Stimulated activated effector memory CD8-positive, alpha-beta T cell treated with anti-CD3 and anti-CD28 coated beads, Interleukin-12 subunit alpha, Interleukin-12 subunit beta, amount 100 ng/mL, for 72 hours (primary cell): ENCODE measurements around the gene R3HDM2.
"Not testable (repeated sequence)": the region's sequence is repeated elsewhere in the genome, so short reads cannot be mapped to it uniquely, and the experiment has no call there.

Experiments
- ATAC-seq: fragments of 150-1000 bp; cut with Tn5 transposase; 2 replicates; pipeline ENCODE4 v1.10.0; 2021
- DNase-seq, 2 donors: peaks; one replicate each; pipeline ENCODE4 v3.0.0; 2021 to 2022; ENCODE audit warnings: low spot score in 2 of 2
- H3K27ac Mint-ChIP-seq: one replicate; pipeline ENCODE4 v1.8.0; 2022; ENCODE audit warnings: mild to moderate bottlenecking, mixed read lengths
- H3K36me3 Mint-ChIP-seq: one replicate; pipeline ENCODE4 v1.8.0; 2022; ENCODE audit warnings: mild to moderate bottlenecking, mixed read lengths
- H3K4me1 Mint-ChIP-seq: one replicate; pipeline ENCODE4 v1.8.0; 2022; ENCODE audit warnings: mixed read lengths
- H3K4me3 Mint-ChIP-seq: one replicate; pipeline ENCODE4 v1.8.0; 2022; ENCODE audit warnings: mild to moderate bottlenecking, mixed read lengths
- H3K9me3 Mint-ChIP-seq: one replicate; pipeline ENCODE4 v1.8.0; 2022; ENCODE audit warnings: mixed read lengths

Gene R3HDM2

GRCh38 chr12:57429473-57430111 is 1.3 kb downstream of the R3HDM2 start:
- H3K4me3 Mint-ChIP-seq, result peak overlapping the region; percentile 87
- ATAC-seq (no peak), DNase-seq (no peak)
- H3K27ac Mint-ChIP-seq, result peak overlapping the region; percentile 99
- no peaks in the 10 kb centered on the region for H3K9me3 Mint-ChIP-seq
- peaks cover 29% of the 10 kb centered on the region for H3K4me1 Mint-ChIP-seq
- peaks cover 39% of the 10 kb centered on the region for H3K36me3 Mint-ChIP-seq

DNA sequence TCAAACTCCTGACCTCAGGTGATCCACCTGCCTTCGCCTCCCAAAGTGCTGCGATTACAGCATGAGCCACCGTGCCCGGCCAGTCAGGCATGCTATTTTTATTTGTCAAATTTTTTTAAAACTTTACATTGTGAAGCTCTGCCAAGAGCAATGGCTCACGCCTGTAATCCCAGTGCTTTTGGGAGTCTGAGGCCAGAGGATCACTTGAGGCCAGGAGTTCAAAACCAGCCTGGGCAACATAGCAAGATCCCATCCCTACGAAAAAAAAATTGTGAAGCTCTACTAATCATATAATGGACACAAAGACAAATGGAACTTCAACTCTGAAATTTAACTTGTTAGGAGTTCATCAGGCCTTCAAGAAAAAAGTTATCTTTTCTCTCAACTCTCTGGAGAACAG is 1.9 kb downstream of the R3HDM2 start:
- Mint-ChIP-seq H3K4me1 (peaks cover 29% of the 10 kb centered on the region), H3K9me3 (no peaks in the 10 kb centered on the region), H3K4me3 (peak overlapping the region; percentile 87), H3K36me3 (peaks cover 45% of the 10 kb centered on the region), H3K27ac (peak overlapping the region; percentile 99)
- no peak for DNase-seq
- ATAC-seq, result no peak

DNA sequence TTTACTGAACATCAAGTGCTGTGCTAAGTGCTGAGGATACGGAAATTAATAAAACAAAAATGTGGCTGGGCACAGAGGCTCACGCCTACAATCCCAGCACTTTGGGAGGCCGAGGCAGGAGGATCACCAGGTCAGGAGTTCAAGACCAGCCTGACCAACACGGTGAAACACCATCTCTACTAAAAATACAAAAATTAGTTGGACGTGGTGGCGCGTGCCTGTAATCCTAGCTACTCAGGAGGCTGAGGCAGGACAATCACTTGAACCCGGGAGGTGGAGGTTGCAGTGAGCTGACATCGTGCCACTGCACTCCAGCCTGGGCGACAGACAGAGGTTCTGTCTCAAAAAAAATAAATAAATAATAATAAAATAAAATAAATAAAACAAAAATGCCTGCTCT is 3.9 kb downstream of the R3HDM2 start:
- H3K27ac Mint-ChIP-seq, ATAC-seq, H3K9me3 Mint-ChIP-seq, H3K4me3 Mint-ChIP-seq, DNase-seq: not testable (repeated sequence)
- Mint-ChIP-seq H3K4me1 (peaks cover 29% of the 10 kb centered on the region), H3K36me3 (peaks cover 66% of the 10 kb centered on the region)

DNA sequence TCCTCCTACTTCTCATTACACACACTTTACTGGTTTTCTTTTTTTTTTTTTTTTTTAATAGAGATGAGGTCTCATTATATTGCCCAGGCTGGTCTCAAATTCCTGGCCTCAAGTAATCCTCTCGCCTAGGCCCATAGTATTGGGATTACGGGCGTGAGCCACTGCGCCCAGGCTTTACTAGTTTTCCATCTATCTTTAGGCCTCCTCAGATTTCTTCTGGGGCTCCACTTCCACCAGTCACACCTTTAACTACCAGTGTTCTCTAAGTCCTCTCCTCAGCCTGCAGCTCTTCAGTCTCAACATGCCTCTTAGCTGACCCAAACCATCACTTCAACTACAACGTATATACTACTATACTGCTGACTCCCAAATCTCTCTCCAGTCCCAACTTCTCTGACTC is 10.4 kb downstream of the R3HDM2 start:
- Mint-ChIP-seq H3K4me3 (no peak overlapping the region), H3K27ac (peak overlapping the region; percentile 10), H3K9me3 (no peaks in the 10 kb centered on the region), H3K4me1 (peaks cover 29% of the 10 kb centered on the region), H3K36me3 (peaks cover 59% of the 10 kb centered on the region)
- ATAC-seq (no peak), DNase-seq (no peak)

DNA sequence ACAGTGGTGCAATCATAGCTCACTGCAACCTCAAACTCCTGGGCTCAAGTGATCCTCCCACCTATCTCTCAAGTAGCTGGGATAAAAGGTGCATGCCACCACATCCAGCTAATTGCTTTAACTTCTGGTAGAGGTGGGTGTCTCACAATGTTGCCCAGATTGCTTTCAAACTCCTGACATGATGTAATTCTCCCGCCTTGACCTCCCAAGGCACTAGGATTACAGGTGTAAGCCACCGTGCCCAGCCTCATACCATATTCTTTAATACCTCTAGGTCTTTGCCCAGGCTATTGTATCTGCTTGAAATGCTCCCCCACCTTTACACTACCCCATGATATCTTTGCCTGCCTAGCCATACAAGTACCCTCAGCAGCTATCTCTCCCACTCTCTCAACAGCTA is 11.3 kb downstream of the R3HDM2 start:
- ATAC-seq, result no peak
- peak overlapping the region; percentile 10 for H3K27ac Mint-ChIP-seq
- peaks cover 33% of the 10 kb centered on the region for H3K4me1 Mint-ChIP-seq
- peaks cover 50% of the 10 kb centered on the region for H3K36me3 Mint-ChIP-seq
- H3K4me3 Mint-ChIP-seq, result no peak overlapping the region
- H3K9me3 Mint-ChIP-seq, result no peaks in the 10 kb centered on the region
- DNase-seq, result no peak

DNA sequence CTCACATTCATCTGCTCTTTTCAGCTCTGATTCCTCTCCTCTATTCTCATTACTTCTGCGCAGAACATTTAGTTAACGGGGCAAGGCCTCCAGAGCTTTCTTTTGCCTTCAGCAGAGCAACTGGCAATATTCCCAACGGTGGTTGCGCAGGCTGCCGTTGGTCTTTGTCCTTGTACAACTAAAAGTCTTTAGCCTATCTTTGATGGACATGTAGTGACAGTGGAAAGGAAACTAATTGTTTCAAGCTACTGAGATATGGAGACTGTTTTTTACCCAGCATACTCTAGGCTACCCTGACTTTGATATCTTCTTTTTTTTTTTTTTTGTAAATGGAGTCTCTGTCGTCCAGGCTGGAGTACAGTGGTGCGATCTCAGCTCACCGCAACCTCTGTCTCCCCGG is 12.6 kb downstream of the R3HDM2 start:
- Mint-ChIP-seq H3K4me3 (no peak overlapping the region), H3K27ac (no peak overlapping the region), H3K4me1 (peaks cover 33% of the 10 kb centered on the region), H3K9me3 (no peaks in the 10 kb centered on the region), H3K36me3 (peaks cover 37% of the 10 kb centered on the region)
- ATAC-seq (no peak), DNase-seq (no peak)

GRCh38 chr12:57416039-57416996 is 14.5 kb downstream of the R3HDM2 start:
- ATAC-seq (peak; percentile 54), DNase-seq (no peak)
- peaks cover 33% of the 10 kb centered on the region for H3K4me1 Mint-ChIP-seq
- peaks cover 28% of the 10 kb centered on the region for H3K36me3 Mint-ChIP-seq
- H3K9me3 Mint-ChIP-seq, result no peaks in the 10 kb centered on the region
- H3K4me3 Mint-ChIP-seq, result no peak overlapping the region
- H3K27ac Mint-ChIP-seq, result peak overlapping the region; percentile 63

GRCh38 chr12:57415088-57415487 is 15.8 kb downstream of the R3HDM2 start:
- H3K27ac Mint-ChIP-seq, result no peak overlapping the region
- ATAC-seq (no peak), DNase-seq (no peak)
- peaks cover 27% of the 10 kb centered on the region for H3K4me1 Mint-ChIP-seq
- no peak overlapping the region for H3K4me3 Mint-ChIP-seq
- no peaks in the 10 kb centered on the region for H3K9me3 Mint-ChIP-seq
- H3K36me3 Mint-ChIP-seq, result peaks cover 20% of the 10 kb centered on the region

DNA sequence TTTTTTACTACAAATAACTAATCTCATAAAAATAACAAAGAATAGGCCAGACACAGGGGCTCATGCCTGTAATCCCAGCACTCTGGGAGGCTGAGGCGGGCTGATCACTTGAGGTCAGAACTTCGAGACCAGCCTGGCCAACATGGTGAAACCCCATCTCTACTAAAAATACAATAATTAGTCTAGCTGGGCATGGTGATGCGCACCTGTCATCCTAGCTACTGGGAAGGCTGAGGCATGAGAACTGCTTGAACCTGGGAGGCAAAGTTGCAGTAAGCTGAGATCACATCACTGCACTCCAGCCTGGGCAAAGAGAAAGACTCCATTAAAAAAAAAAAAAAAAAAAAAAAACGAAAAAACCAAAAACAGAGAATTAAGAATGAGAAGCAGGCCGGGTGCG is 16.7 kb downstream of the R3HDM2 start:
- H3K9me3 Mint-ChIP-seq, H3K4me3 Mint-ChIP-seq: not testable (repeated sequence)
- peaks cover 20% of the 10 kb centered on the region for H3K36me3 Mint-ChIP-seq

GRCh38 chr12:57410534-57410933 is 20.3 kb downstream of the R3HDM2 start:
- ATAC-seq (no peak), DNase-seq (no peak)
- H3K27ac Mint-ChIP-seq, result no peak overlapping the region
- H3K36me3 Mint-ChIP-seq, result peaks cover 12% of the 10 kb centered on the region
- H3K4me1 Mint-ChIP-seq, result peaks cover 9% of the 10 kb centered on the region
- no peaks in the 10 kb centered on the region for H3K9me3 Mint-ChIP-seq
- no peak overlapping the region for H3K4me3 Mint-ChIP-seq

More for the DNA sequence above, 16.7 kb downstream of the R3HDM2 start:
- H3K4me1 Mint-ChIP-seq, result peaks cover 20% of the 10 kb centered on the region
- ATAC-seq, DNase-seq, H3K27ac Mint-ChIP-seq: not testable (repeated sequence)

DNA sequence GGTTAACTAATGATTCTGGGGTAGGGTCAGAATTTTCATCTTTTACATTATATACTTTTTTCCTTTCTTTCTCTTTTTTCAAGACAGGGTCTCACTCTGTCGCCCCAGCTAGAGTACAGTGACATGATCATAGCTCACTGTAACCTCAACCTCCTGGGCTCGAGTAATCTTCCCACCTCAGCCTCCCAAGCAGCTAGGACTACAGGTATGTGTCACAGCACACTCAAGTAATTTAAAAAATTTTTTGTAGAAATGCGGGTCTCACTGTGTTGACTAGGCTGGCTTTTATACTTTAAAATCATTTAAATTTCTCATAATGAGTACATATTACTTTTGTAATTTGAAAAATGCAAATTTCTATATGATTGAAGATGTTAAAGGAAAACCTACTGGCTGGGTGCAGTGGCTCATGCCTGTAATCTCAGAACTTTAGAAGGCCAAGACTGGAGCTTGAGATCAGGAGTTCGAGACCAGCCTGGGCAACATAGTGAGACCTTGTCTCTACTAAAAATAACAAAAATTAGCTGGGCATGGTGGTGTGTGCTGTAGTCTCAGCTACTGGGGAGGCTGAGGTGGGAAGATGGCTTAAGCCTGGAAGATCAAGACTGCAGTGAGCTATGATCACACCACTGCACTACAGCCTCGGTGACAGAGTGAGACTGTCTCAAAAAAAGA is 25.7 kb downstream of the R3HDM2 start:
- H3K36me3 Mint-ChIP-seq, result peaks cover 6% of the 10 kb centered on the region
- H3K4me3 Mint-ChIP-seq, result no peak overlapping the region
- no peaks in the 10 kb centered on the region for H3K9me3 Mint-ChIP-seq
- peaks cover 9% of the 10 kb centered on the region for H3K4me1 Mint-ChIP-seq
- H3K27ac Mint-ChIP-seq, result peak overlapping the region; percentile 63
- DNase-seq (no peak), ATAC-seq (peak; percentile 91)

DNA sequence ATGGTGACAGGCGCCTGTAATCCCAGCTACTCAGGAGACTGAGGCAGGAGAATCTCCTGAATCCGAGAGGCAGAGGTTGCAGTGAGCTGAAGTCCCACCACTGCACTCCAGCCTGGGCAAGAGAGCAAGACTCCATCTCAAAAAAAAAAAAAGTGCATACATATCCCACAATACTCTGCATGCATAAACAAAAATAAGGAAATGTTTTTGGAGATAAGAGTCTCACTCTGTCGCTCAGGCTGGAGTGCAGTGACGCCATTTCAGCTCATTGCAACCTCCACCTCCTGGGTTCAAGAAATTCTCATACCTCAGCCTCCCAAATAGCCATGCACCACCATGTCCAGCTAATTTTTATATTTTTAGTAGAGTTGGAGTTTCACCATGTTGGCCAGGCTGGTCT is 28.7 kb downstream of the R3HDM2 start:
- not testable (repeated sequence) for DNase-seq, H3K4me3 Mint-ChIP-seq, H3K27ac Mint-ChIP-seq, ATAC-seq, H3K9me3 Mint-ChIP-seq, H3K36me3 Mint-ChIP-seq
- peaks cover 17% of the 10 kb centered on the region for H3K4me1 Mint-ChIP-seq

DNA sequence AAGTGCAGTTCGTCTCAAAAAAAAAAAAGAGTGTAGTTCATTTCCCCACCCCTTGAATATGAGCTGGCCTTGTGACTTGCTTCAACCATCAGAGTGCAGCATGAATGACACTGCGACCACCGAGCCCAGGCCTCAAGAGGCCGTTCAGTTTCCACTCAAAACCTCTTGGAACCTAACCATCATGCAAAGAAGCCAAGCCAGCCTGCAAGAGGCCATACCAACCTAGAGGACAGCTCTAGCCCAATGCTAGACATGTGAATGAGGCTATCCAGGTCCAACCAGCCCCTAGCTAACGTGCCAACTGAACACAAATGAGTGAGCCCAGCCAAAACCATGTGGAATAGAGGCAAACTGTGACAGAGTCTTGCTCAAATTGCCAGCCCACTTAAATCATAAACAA is 29.7 kb downstream of the R3HDM2 start:
- Mint-ChIP-seq H3K27ac (no peak overlapping the region), H3K4me1 (peaks cover 17% of the 10 kb centered on the region), H3K36me3 (peaks cover 6% of the 10 kb centered on the region), H3K4me3 (no peak overlapping the region), H3K9me3 (no peaks in the 10 kb centered on the region)
- DNase-seq (no peak), ATAC-seq (no peak)

GRCh38 chr12:57399718-57400463 is 31.0 kb downstream of the R3HDM2 start:
- not testable (repeated sequence) for H3K4me1 Mint-ChIP-seq, ATAC-seq, H3K9me3 Mint-ChIP-seq, H3K4me3 Mint-ChIP-seq, DNase-seq
- peak overlapping the region; percentile 27 for H3K27ac Mint-ChIP-seq
- peaks cover 13% of the 10 kb centered on the region for H3K36me3 Mint-ChIP-seq

GRCh38 chr12:57397441-57397840 is 33.4 kb downstream of the R3HDM2 start:
- no peaks in the 10 kb centered on the region for H3K9me3 Mint-ChIP-seq
- DNase-seq, result no peak
- peaks cover 37% of the 10 kb centered on the region for H3K36me3 Mint-ChIP-seq
- no peak for ATAC-seq
- H3K4me1 Mint-ChIP-seq, result peaks cover 8% of the 10 kb centered on the region
- peak overlapping the region; percentile 32 for H3K27ac Mint-ChIP-seq
- H3K4me3 Mint-ChIP-seq, result no peak overlapping the region
